ENCODE data around the gene FAM234A. TPM values are rescaled to one million over a fixed set of nuclear protein-coding genes. Genes with fewer than 3 reads are reported as not detected.
"Not testable (repeated sequence)": the region's sequence is repeated elsewhere in the genome, so short reads cannot be mapped to it uniquely, and the experiment has no call there.

Gene FAM234A
- total RNA-seq, 2 experiments from 2014 or later, result 26.9 to 31.5 TPM

GRCh38 chr16:242281-242680 is 7.7 kb downstream of the FAM234A start:
- no peak for DNase-seq
- ChIA-PET CTCF (interaction anchor here (1.1 kb wide), 1 partner anchor 7 kb away, joined by 3 read pairs; the partner anchor contains the start of gene FAM234A), POLR2A (interaction anchor here (1.7 kb wide), 1 partner anchor 10 kb away, joined by 5 read pairs; no protein-coding TSS in a partner anchor)
- H3K9me3 Mint-ChIP-seq, result no peaks in the 10 kb centered on the region
- peaks cover 21% of the 10 kb centered on the region for H3K4me1 Mint-ChIP-seq
- H3K27me3 Mint-ChIP-seq, result no peaks in the 10 kb centered on the region
- peak overlapping the region; percentile 34 for H3K27ac Mint-ChIP-seq
- H3K4me3 Mint-ChIP-seq, result no peak overlapping the region
- peaks cover under 1% of the 10 kb centered on the region for H3K36me3 Mint-ChIP-seq (ENCODE audit: low read depth)

- ChIA-PET CTCF (interaction anchor here (1.1 kb wide), 1 partner anchor 8 kb away, joined by 3 read pairs; the partner anchor contains the start of gene FAM234A), POLR2A (interaction anchor here (0.8 to 1.7 kb wide), 3 partner anchors 8 to 15 kb away, joined by 3 to 5 read pairs (median 5); partner anchors contain the start of gene FAM234A)
- Mint-ChIP-seq H3K4me3 (no peak overlapping the region), H3K27me3 (no peaks in the 10 kb centered on the region), H3K36me3 (ENCODE audit: low read depth) (no peaks in the 10 kb centered on the region), H3K4me1 (peaks cover 21% of the 10 kb centered on the region), H3K27ac (no peak overlapping the region), H3K9me3 (no peaks in the 10 kb centered on the region)
- DNase-seq, result no peak
Measured at GRCh38 chr16:243348-243747, 8.7 kb downstream of the FAM234A start.

- Mint-ChIP-seq H3K9me3 (no peaks in the 10 kb centered on the region), H3K27me3 (no peaks in the 10 kb centered on the region), H3K27ac (no peak overlapping the region), H3K36me3 (ENCODE audit: low read depth) (no peaks in the 10 kb centered on the region), H3K4me3 (no peak overlapping the region), H3K4me1 (peaks cover 15% of the 10 kb centered on the region)
- DNase-seq, result no peak
- ChIA-PET POLR2A (interaction anchor here (1.9 kb wide), 1 partner anchor 10 kb away, joined by 9 read pairs; the partner anchor contains the start of gene FAM234A), CTCF (interaction anchor here (1.9 kb wide), 1 partner anchor 10 kb away, joined by 9 read pairs; the partner anchor contains the start of gene FAM234A)
Measured at GRCh38 chr16:245105-245504, 10.5 kb downstream of the FAM234A start.

GRCh38 chr16:247027-247426 is 12.4 kb downstream of the FAM234A start:
- H3K36me3 Mint-ChIP-seq (ENCODE audit: low read depth), result peaks cover 3% of the 10 kb centered on the region
- peaks cover 9% of the 10 kb centered on the region for H3K4me1 Mint-ChIP-seq
- POLR2A ChIA-PET, result no interaction called here
- DNase-seq, result no peak
- H3K27me3 Mint-ChIP-seq, result no peaks in the 10 kb centered on the region
- H3K9me3 Mint-ChIP-seq, result no peaks in the 10 kb centered on the region
- no peak overlapping the region for H3K4me3 Mint-ChIP-seq
- CTCF ChIA-PET, result no interaction called here
- no peak overlapping the region for H3K27ac Mint-ChIP-seq

GRCh38 chr16:249431-249830 is 14.8 kb downstream of the FAM234A start:
- peaks cover 24% of the 10 kb centered on the region for H3K4me1 Mint-ChIP-seq

GRCh38 chr16:252366-253337 is 18.0 kb downstream of the FAM234A start:
- H3K4me1 Mint-ChIP-seq, result peaks cover 39% of the 10 kb centered on the region
- CTCF ChIA-PET, result interaction anchor here (2.4 kb wide), 1 partner anchor 18 kb away, joined by 10 read pairs; the partner anchor contains the start of gene FAM234A
- no peaks in the 10 kb centered on the region for H3K9me3 Mint-ChIP-seq

More at GRCh38 chr16:249431-249830, 14.8 kb downstream of the FAM234A start:
- no peak for DNase-seq
- Mint-ChIP-seq H3K4me3 (no peak overlapping the region), H3K36me3 (ENCODE audit: low read depth) (peaks cover 7% of the 10 kb centered on the region), H3K27ac (no peak overlapping the region), H3K27me3 (no peaks in the 10 kb centered on the region), H3K9me3 (no peaks in the 10 kb centered on the region)
- ChIA-PET POLR2A (no interaction called here), CTCF (interaction anchor here (1.3 kb wide), 1 partner anchor 14 kb away, joined by 3 read pairs; no protein-coding TSS in a partner anchor)

GRCh38 chr16:253833-254232 is 19.2 kb downstream of the FAM234A start:
- H3K4me1 Mint-ChIP-seq, result peaks cover 41% of the 10 kb centered on the region
- H3K9me3 Mint-ChIP-seq, result no peaks in the 10 kb centered on the region
- peak overlapping the region; percentile 51 for H3K4me3 Mint-ChIP-seq
- peaks cover 17% of the 10 kb centered on the region for H3K36me3 Mint-ChIP-seq (ENCODE audit: low read depth)
- peak; percentile 25 for DNase-seq
- ChIA-PET CTCF (interaction anchor here (0.9 to 2.4 kb wide), 2 partner anchors 19 to 83 kb away, joined by 3 to 10 read pairs; partner anchors contain the start of gene FAM234A), POLR2A (interaction anchor here (1.3 to 2.2 kb wide), 2 partner anchors 19 to 26 kb away, joined by 6 to 24 read pairs; partner anchors contain the start of gene FAM234A)
- no peaks in the 10 kb centered on the region for H3K27me3 Mint-ChIP-seq
- peak overlapping the region; percentile 90 for H3K27ac Mint-ChIP-seq

More at GRCh38 chr16:252366-253337, 18.0 kb downstream of the FAM234A start:
- Mint-ChIP-seq H3K4me3 (peak overlapping the region; percentile 65), H3K27me3 (no peaks in the 10 kb centered on the region), H3K27ac (peak overlapping the region; percentile 90), H3K36me3 (ENCODE audit: low read depth) (peaks cover 15% of the 10 kb centered on the region)
- POLR2A ChIA-PET, result interaction anchor here (1.0 to 2.2 kb wide), 5 partner anchors 10 to 72 kb away, joined by 3 to 24 read pairs (median 5); partner anchors contain the start of gene FAM234A
- peak; percentile 51 for DNase-seq

GRCh38 chr16:254461-254860 is 19.8 kb downstream of the FAM234A start:
- Mint-ChIP-seq H3K27ac (no peak overlapping the region), H3K9me3 (no peaks in the 10 kb centered on the region), H3K36me3 (ENCODE audit: low read depth) (peaks cover 17% of the 10 kb centered on the region), H3K4me1 (peaks cover 47% of the 10 kb centered on the region), H3K4me3 (peak overlapping the region; percentile 51), H3K27me3 (no peaks in the 10 kb centered on the region)
- no peak for DNase-seq
- POLR2A ChIA-PET, result interaction anchor here (1.3 to 2.2 kb wide), 2 partner anchors 20 to 27 kb away, joined by 6 to 24 read pairs; partner anchors contain the start of gene FAM234A
- CTCF ChIA-PET, result interaction anchor here (1.4 to 2.4 kb wide), 2 partner anchors 20 to 147 kb away, joined by 4 to 10 read pairs; partner anchors contain the start of gene FAM234A

- H3K4me1 Mint-ChIP-seq, result peaks cover 48% of the 10 kb centered on the region
- no peaks in the 10 kb centered on the region for H3K27me3 Mint-ChIP-seq
- peak overlapping the region; percentile 81 for H3K27ac Mint-ChIP-seq
- ChIA-PET CTCF (interaction anchor here (1.4 kb wide), 1 partner anchor 148 kb away, joined by 4 read pairs; no protein-coding TSS in a partner anchor), POLR2A (interaction anchor here (1.3 kb wide), 1 partner anchor 27 kb away, joined by 6 read pairs; no protein-coding TSS in a partner anchor)
- no peaks in the 10 kb centered on the region for H3K9me3 Mint-ChIP-seq
- H3K4me3 Mint-ChIP-seq, result peak overlapping the region; percentile 37
- peaks cover 16% of the 10 kb centered on the region for H3K36me3 Mint-ChIP-seq (ENCODE audit: low read depth)
- no peak for DNase-seq
Measured at GRCh38 chr16:255183-255582, 20.6 kb downstream of the FAM234A start.

- CTCF ChIA-PET, H3K4me3 Mint-ChIP-seq, POLR2A ChIA-PET, DNase-seq, H3K27ac Mint-ChIP-seq, H3K27me3 Mint-ChIP-seq, H3K9me3 Mint-ChIP-seq: not testable (repeated sequence)
- peaks cover 34% of the 10 kb centered on the region for H3K4me1 Mint-ChIP-seq
- peaks cover 19% of the 10 kb centered on the region for H3K36me3 Mint-ChIP-seq (ENCODE audit: low read depth)
Measured at GRCh38 chr16:258091-258490, 23.5 kb downstream of the FAM234A start.

GRCh38 chr16:259226-259625 is 24.6 kb downstream of the FAM234A start:
- Mint-ChIP-seq H3K9me3 (no peaks in the 10 kb centered on the region), H3K36me3 (ENCODE audit: low read depth) (peaks cover 15% of the 10 kb centered on the region), H3K27ac (peak overlapping the region; percentile 7), H3K4me1 (peaks cover 25% of the 10 kb centered on the region), H3K27me3 (no peaks in the 10 kb centered on the region), H3K4me3 (no peak overlapping the region)
- no peak for DNase-seq
- ChIA-PET POLR2A (no interaction called here), CTCF (no interaction called here)

GRCh38 chr16:259814-260253 is 25.2 kb downstream of the FAM234A start:
- Mint-ChIP-seq H3K27ac (no peak overlapping the region), H3K27me3 (no peaks in the 10 kb centered on the region), H3K9me3 (no peaks in the 10 kb centered on the region), H3K36me3 (ENCODE audit: low read depth) (peaks cover 14% of the 10 kb centered on the region), H3K4me1 (peaks cover 21% of the 10 kb centered on the region), H3K4me3 (no peak overlapping the region)
- DNase-seq, result no peak
- ChIA-PET CTCF (no interaction called here), POLR2A (no interaction called here)

- DNase-seq, result no peak
- ChIA-PET CTCF (no interaction called here), POLR2A (no interaction called here)
- H3K36me3 Mint-ChIP-seq (ENCODE audit: low read depth), result peaks cover 12% of the 10 kb centered on the region
- no peaks in the 10 kb centered on the region for H3K9me3 Mint-ChIP-seq
- peaks cover 18% of the 10 kb centered on the region for H3K4me1 Mint-ChIP-seq
- H3K27me3 Mint-ChIP-seq, result no peaks in the 10 kb centered on the region
- H3K4me3 Mint-ChIP-seq, result no peak overlapping the region
- H3K27ac Mint-ChIP-seq, result no peak overlapping the region
Measured at GRCh38 chr16:260326-260725, 25.7 kb downstream of the FAM234A start.
